NB4 (cell line): ENCODE data around the gene NDEL1.

ENCODE experiments used
- DNase-seq: peaks from one replicate; pipeline ENCODE4 v3.0.0; 2010; ENCODE audit warnings: low read depth
- H3K4me3 ChIP-seq: one replicate; pipeline ENCODE4 v1.5.1; 2011; ENCODE audit warnings: mild to moderate bottlenecking, low read depth, low read length, moderate library complexity
- MYC ChIP-seq: IDR thresholded peaks from 2 replicates; pipeline ENCODE4 v1.6.1; 2011; ENCODE audit warnings: low read depth, low read length
- POLR2A ChIP-seq: IDR thresholded peaks from 2 replicates; pipeline ENCODE4 v1.6.1; 2011; ENCODE audit warnings: mild to moderate bottlenecking; ENCODE audit not compliant: insufficient read length; ENCODE audit errors: extremely low read depth
- TF ChIP-seq, protein P1 (sequence below): IDR thresholded peaks from one replicate; pipeline ENCODE4 v1.5.1; 2012; ENCODE audit warnings: low read depth, low read length
- TF ChIP-seq, protein P2 (sequence below): IDR thresholded peaks from 2 replicates; pipeline ENCODE4 v1.6.1; 2011; ENCODE audit warnings: low read depth, low read length

NDEL1 gene

DNA sequence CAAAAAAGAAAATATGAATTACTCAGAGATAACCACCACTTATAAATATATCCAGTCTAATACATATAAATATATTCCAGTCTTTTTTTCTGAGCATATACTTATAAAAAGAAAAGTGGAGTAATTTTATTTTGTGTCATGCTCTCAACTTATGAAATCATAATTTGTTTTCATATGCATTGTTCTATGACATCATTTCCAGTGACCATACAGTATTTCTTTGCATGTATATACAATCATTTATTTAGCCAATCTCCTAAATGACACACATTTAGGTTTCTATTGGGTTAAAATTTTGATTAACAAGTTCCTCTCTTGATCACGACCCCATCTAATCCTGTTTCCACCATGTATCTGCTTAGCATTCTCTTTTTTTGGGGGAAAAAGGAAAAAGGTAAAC is 16.4 kb upstream of the NDEL1 start:
- TF ChIP-seq POLR2A, result no peak
- TF ChIP-seq, protein P1, sequence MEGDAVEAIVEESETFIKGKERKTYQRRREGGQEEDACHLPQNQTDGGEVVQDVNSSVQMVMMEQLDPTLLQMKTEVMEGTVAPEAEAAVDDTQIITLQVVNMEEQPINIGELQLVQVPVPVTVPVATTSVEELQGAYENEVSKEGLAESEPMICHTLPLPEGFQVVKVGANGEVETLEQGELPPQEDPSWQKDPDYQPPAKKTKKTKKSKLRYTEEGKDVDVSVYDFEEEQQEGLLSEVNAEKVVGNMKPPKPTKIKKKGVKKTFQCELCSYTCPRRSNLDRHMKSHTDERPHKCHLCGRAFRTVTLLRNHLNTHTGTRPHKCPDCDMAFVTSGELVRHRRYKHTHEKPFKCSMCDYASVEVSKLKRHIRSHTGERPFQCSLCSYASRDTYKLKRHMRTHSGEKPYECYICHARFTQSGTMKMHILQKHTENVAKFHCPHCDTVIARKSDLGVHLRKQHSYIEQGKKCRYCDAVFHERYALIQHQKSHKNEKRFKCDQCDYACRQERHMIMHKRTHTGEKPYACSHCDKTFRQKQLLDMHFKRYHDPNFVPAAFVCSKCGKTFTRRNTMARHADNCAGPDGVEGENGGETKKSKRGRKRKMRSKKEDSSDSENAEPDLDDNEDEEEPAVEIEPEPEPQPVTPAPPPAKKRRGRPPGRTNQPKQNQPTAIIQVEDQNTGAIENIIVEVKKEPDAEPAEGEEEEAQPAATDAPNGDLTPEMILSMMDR, result no peak
- TF ChIP-seq, protein P2, sequence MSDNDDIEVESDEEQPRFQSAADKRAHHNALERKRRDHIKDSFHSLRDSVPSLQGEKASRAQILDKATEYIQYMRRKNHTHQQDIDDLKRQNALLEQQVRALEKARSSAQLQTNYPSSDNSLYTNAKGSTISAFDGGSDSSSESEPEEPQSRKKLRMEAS, result no peak
- TF ChIP-seq MYC, result no peak
- H3K4me3 ChIP-seq, result no peak overlapping the region
- no peak for DNase-seq

DNA sequence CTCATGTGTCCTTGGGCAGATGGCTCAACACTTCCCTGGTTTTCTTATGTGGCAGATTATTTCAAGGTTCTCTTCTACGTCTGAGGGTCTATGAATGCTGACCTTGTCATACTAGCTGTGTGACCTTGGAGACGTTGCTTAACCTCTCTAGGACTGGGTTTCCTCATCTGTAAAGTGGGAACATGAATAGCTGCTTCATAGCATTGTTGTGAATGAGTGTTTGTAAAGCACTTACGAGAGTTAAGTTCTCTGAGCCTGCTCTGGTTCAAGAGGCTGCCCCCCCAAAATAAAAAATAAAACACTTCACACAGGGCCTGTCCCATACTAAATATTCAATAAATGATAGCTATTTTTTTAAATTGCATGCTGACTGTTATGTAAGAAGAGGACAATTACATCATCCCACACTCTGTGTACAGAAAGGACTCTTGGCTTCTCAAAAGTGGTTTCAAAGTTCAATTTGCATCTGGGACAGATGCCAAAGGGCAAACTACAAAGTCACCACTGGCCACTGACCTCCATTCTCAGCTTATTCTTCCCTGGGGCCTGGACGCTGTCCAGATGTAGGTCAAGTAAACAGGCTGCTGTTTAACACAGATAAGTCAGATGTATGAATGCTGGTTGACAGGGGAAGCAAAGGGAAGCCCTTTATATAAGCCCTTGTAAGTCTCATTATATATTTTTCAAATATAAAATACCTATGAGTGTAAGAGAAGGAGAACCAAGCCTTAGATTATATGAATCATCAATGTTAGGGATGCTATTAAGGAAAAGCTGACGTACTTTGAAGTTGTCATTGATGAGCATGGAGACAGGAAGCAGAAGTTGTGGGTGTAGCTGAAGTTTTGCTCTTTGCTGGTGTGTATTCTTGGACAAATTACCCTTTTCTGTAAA is 15.4 kb upstream of the NDEL1 start:
- no peak overlapping the region for H3K4me3 ChIP-seq
- DNase-seq, result no peak
- no peak for TF ChIP-seq MYC
- TF ChIP-seq, protein P1, result no peak
- TF ChIP-seq, protein P2, result no peak
- TF ChIP-seq POLR2A, result no peak

DNA sequence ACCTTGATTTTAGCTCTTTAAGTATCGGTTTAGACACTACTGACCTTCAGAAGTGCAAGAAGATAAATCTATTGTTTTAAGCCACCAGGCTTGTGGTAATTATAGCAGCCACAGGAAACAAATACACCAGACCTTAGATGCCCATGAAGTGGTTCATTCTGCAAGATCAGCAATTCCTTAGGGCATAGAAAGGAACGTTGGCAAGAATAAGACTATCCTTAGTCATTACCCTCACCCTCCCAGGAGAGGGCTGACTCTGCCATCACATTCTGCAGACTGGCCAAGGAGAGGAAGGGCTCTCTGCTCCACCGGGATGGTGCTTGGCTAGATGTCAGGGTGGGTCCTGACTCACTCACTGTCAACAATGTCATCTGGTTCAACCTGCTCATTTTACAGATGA is 14.1 kb upstream of the NDEL1 start:
- DNase-seq, result no peak
- TF ChIP-seq POLR2A (no peak), MYC (no peak)
- TF ChIP-seq, protein P2, result no peak
- TF ChIP-seq, protein P1, result no peak
- H3K4me3 ChIP-seq, result no peak overlapping the region

DNA sequence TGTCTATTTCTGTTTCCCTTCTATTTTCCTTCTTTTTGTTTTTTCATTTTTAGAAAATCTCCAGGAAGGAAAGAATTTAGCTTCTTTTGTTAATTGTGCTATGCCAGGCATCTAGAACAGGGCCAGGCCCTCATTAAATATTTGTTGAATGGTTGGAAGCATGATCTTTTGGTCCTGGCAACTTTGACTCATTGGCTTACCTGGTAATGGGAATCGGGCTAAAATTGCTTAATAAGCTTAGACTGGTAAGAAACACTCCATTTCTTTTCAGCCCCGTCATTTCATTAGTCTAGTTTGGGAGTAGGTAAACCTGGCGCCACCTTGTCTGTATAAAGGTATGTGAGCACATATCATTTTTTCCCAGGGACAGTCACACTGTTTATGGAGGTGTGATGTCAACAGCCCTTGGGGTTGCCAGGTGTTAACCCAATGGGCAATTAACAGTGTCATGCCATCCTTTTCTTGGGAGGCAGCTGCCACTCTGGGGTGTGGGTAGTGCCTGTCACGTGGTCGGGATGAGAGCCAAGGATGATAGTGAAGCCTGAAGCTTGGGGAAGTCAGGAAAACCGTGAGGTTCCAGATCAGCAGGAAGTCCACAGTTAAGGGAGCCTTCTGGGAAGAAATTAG is 9.5 kb upstream of the NDEL1 start:
- DNase-seq, result no peak
- no peak for TF ChIP-seq MYC
- TF ChIP-seq, protein P2, result no peak
- TF ChIP-seq, protein P1, result no peak
- TF ChIP-seq POLR2A, result no peak
- no peak overlapping the region for H3K4me3 ChIP-seq

DNA sequence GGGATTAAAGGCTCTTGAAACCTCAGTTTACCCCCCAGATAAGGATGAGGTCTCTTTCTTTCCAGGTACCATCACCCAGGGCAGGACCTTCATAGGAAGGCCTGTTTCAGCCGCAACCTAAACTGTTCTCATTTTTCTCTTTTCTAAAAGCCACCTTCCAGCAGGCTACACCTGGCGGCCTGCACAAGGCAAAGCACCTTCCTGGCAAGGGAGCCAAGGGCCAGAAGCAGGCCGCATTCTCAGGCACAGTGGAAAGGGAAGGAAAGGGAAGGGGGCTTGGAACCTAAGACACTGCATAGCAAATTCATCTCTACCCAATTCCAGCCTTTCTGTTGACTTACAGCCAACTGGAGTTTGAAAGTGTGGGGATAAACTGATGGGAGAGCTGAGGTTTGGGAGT is 8.9 kb upstream of the NDEL1 start:
- TF ChIP-seq MYC (no peak), POLR2A (no peak)
- TF ChIP-seq, protein P1, result no peak
- TF ChIP-seq, protein P2, result no peak
- no peak overlapping the region for H3K4me3 ChIP-seq
- DNase-seq, result no peak
